GM12865 (cell line): ENCODE data around the gene ETS1.

ENCODE experiments used
- DNase-seq: peaks from one replicate; pipeline ENCODE4 v3.0.0; 2010; ENCODE audit warnings: low read depth
- H3K4me3 ChIP-seq: 2 replicates; pipeline ENCODE4 v1.5.1; 2011; ENCODE audit warnings: mild to moderate bottlenecking, low read depth, low read length, control low read depth
- CTCF ChIP-seq: IDR thresholded peaks from 2 replicates; pipeline ENCODE4 v1.5.1; 2011; ENCODE audit warnings: low read length, control low read depth, low read depth, inconsistent platforms; ENCODE audit not compliant: insufficient read depth; ENCODE audit errors: missing control alignments

Gene ETS1

DNA sequence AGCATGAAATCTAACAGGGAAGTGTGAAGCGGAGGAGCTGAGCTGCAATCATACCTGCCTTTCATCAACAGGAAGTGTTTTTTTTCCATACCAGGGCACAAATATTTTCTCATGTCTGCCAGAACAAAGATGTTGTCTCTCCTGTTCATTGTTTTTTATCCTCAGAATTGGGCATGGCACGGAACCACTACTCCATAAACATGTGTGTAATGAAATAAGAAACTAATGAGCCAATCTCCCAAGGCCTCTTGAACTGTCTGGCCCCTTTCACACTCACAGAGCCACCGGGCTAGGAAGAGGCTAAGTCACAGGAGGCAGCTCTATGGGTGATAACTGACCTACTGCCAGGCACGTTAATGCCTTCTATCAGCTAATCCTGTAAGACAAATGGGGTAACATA, 124.4 kb downstream of the ETS1 start:
- TF ChIP-seq CTCF, result no peak
- DNase-seq, result no peak

DNA sequence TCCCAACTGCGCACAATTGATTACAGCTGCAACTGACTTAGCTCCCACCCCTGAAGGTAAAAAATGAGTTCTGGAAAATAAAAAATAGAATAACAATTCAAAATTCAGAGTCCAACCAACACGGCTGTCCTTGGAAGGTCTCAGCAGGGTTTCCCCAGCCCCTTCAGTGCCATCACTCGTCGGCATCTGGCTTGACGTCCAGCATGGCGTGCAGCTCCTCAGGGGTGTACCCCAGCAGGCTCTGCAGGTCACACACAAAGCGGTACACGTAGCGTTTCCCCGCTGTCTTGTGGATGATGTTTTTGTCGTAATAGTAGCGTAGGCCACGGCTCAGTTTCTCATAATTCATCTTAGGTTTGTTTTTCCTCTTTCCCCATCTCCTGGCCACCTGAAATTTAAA, 125.2 kb downstream of the ETS1 start:
- no peak for TF ChIP-seq CTCF
- no peak for DNase-seq
- no peak overlapping the region for H3K4me3 ChIP-seq

More for the DNA sequence above, 124.4 kb downstream of the ETS1 start:
- no peak overlapping the region for H3K4me3 ChIP-seq

- DNase-seq, result no peak
- no peak for TF ChIP-seq CTCF
- no peak overlapping the region for H3K4me3 ChIP-seq
Observed at GRCh38 chr11:128458321-128458720, 129.0 kb downstream of the ETS1 start.

GRCh38 chr11:128457874-128458273, 129.5 kb downstream of the ETS1 start:
- TF ChIP-seq CTCF, result no peak
- no peak for DNase-seq

GRCh38 chr11:128456566-128457268, 130.6 kb downstream of the ETS1 start:
- TF ChIP-seq CTCF, result no peak
- no peak overlapping the region for H3K4me3 ChIP-seq
- no peak for DNase-seq

More at GRCh38 chr11:128457874-128458273, 129.5 kb downstream of the ETS1 start:
- H3K4me3 ChIP-seq, result no peak overlapping the region

DNA sequence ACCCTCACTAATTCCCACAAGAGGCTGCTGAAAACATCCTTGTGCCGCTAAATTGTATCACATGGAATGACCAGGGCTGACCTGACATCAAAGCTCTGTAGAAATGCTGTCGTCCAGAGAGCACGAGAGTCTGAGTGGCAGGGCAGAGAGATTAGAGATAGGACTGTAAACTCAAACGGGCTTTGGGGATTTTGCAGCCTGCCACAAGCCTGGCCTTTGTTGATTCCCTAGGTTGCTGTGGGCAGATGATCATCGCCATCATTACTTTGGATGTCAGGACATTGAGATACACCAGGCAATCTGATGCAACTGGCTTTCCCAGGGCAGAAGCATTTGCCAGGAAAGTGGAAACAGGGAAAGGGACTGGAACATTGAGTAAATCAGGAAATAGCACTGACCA, 131.6 kb downstream of the ETS1 start:
- TF ChIP-seq CTCF, result no peak
- H3K4me3 ChIP-seq, result no peak overlapping the region
- DNase-seq, result no peak
